GM23338 (cell line): ENCODE results near the gene SLC22A4. TPM values are rescaled to one million over a fixed set of nuclear protein-coding genes. Genes with fewer than 3 reads are reported as not detected.
A peak's percentile ranks its signal among the peaks of the same experiment; 100 is the strongest.

Source experiments
- ATAC-seq: fragments of 200-7000 bp; cut with Tn5 transposase; 3 replicates; pipeline ENCODE4 v1.9.1; 2020
- DNase-seq: peaks from one replicate; pipeline ENCODE4 v3.0.0-alpha.2; 2015; ENCODE audit warnings: low spot score
- H2AFZ ChIP-seq: fragments of 200-600 bp; sonication (generic); 2 replicates; pipeline ENCODE4 v1.8.0; 2016; ENCODE audit warnings: antibody characterized with exemption, mild to moderate bottlenecking, moderate library complexity
- H3F3A ChIP-seq: fragments of 200-600 bp; sonication (generic); replicated peaks from 2 replicates; pipeline ENCODE4 v1.8.0; 2017; ENCODE audit warnings: antibody characterized with exemption, mixed run types, low read depth
- H3K27ac ChIP-seq: fragments of 200-600 bp; sonication (generic); 2 replicates; pipeline ENCODE4 v1.6.1; 2016; ENCODE audit warnings: low read depth
- H3K27me3 ChIP-seq: fragments of 200-600 bp; sonication (generic); 2 replicates; pipeline ENCODE4 v1.8.0; 2016; ENCODE audit warnings: mild to moderate bottlenecking, mixed run types, moderate library complexity; ENCODE audit not compliant: insufficient read depth
- H3K36me3 ChIP-seq: fragments of 200-600 bp; sonication (generic); 2 replicates; pipeline ENCODE4 v1.8.0; 2016; ENCODE audit warnings: mild to moderate bottlenecking; ENCODE audit not compliant: insufficient read depth
- H3K4me1 ChIP-seq: fragments of 200-600 bp; sonication (generic); 2 replicates; pipeline ENCODE4 v1.8.0; 2016; ENCODE audit warnings: mild to moderate bottlenecking, moderate library complexity; ENCODE audit not compliant: insufficient read depth
- H3K4me2 ChIP-seq: fragments of 200-600 bp; sonication (generic); 2 replicates; pipeline ENCODE4 v1.7.1; 2017; ENCODE audit warnings: mixed run types
- H3K4me3 ChIP-seq: fragments of 200-600 bp; sonication (generic); 2 replicates; pipeline ENCODE4 v1.6.1; 2016; ENCODE audit warnings: mixed run types
- H3K79me2 ChIP-seq: fragments of 200-600 bp; sonication (generic); replicated peaks from 2 replicates; pipeline ENCODE4 v1.8.0; 2017; ENCODE audit warnings: mild to moderate bottlenecking; ENCODE audit not compliant: insufficient read depth
- H3K9me2 ChIP-seq: fragments of 200-600 bp; sonication (generic); 2 replicates; pipeline ENCODE4 v1.8.0; 2017; ENCODE audit not compliant: insufficient read depth
- H4K20me1 ChIP-seq: fragments of 200-600 bp; sonication (generic); replicated peaks from 2 replicates; pipeline ENCODE4 v1.8.0; 2017; ENCODE audit warnings: mild to moderate bottlenecking; ENCODE audit not compliant: insufficient read depth
- H3K27ac Mint-ChIP-seq: 2 replicates; pipeline ENCODE4 v1.8.0; 2020; ENCODE audit warnings: inconsistent platforms, mild to moderate bottlenecking, moderate library complexity, mixed read lengths
- H3K27me3 Mint-ChIP-seq: 3 replicates; pipeline ENCODE4 v1.8.0; 2022; ENCODE audit warnings: low read depth, mild to moderate bottlenecking, moderate library complexity, mixed read lengths, inconsistent platforms; ENCODE audit not compliant: insufficient read depth, poor library complexity
- H3K36me3 Mint-ChIP-seq: 3 replicates; pipeline ENCODE4 v1.8.0; 2021; ENCODE audit warnings: low read depth, mild to moderate bottlenecking, inconsistent platforms, moderate library complexity, mixed read lengths
- H3K4me1 Mint-ChIP-seq: 3 replicates; pipeline ENCODE4 v1.8.0; 2020; ENCODE audit warnings: mild to moderate bottlenecking, inconsistent platforms, mixed read lengths
- H3K4me3 Mint-ChIP-seq: 3 replicates; pipeline ENCODE4 v1.8.0; 2021; ENCODE audit warnings: moderate library complexity, mild to moderate bottlenecking, inconsistent platforms, mixed read lengths
- H3K9me3 Mint-ChIP-seq: 3 replicates; pipeline ENCODE4 v1.8.0; 2020; ENCODE audit warnings: moderate library complexity, mild to moderate bottlenecking, inconsistent platforms, mixed read lengths
- CREB1 ChIP-seq: fragments of 250-450 bp; sonication (Bioruptor Pico); IDR thresholded peaks from 2 replicates; pipeline ENCODE4 v1.5.0; 2020; ENCODE audit warnings: low read depth, mild to moderate bottlenecking, moderate library complexity
- EZH2 ChIP-seq: fragments of 200-600 bp; sonication (generic); IDR thresholded peaks from one replicate; pipeline ENCODE4 v1.8.0; 2017; ENCODE audit warnings: antibody characterized with exemption, mild to moderate bottlenecking, low read depth; ENCODE audit not compliant: unreplicated experiment
- EZH2phosphoT487 ChIP-seq: fragments of 200-600 bp; sonication (generic); IDR thresholded peaks from one replicate; pipeline ENCODE4 v1.8.1; 2018; ENCODE audit warnings: antibody characterized with exemption; ENCODE audit not compliant: unreplicated experiment
- JUNB ChIP-seq: IDR thresholded peaks from one replicate; pipeline ENCODE4 v1.6.1; 2016; ENCODE audit warnings: antibody characterized with exemption; ENCODE audit not compliant: unreplicated experiment
- NANOG ChIP-seq: IDR thresholded peaks from 2 replicates; pipeline ENCODE4 v1.6.1; 2016; ENCODE audit warnings: antibody characterized with exemption, borderline replicate concordance
- STAT1 ChIP-seq: IDR thresholded peaks from one replicate; pipeline ENCODE4 v1.6.1; 2016; ENCODE audit warnings: antibody characterized with exemption; ENCODE audit not compliant: unreplicated experiment
- ZNF114 ChIP-seq: fragments of 250-450 bp; sonication (Bioruptor Pico); IDR thresholded peaks from 2 replicates; pipeline ENCODE4 v1.5.0; 2020; ENCODE audit warnings: mild to moderate bottlenecking, moderate library complexity
- ZNF331 ChIP-seq: fragments of 250-450 bp; sonication (Bioruptor Pico); IDR thresholded peaks from 2 replicates; pipeline ENCODE4 v1.5.0; 2020; ENCODE audit warnings: low read depth, mild to moderate bottlenecking, moderate library complexity
- polyA plus RNA-seq: library from polyadenylated mRNA; unstranded; fragments of >200 nt; fragmentation: Nextera tagmentation; extraction: Ambion mirVana; gene quantifications from 2 replicates; pipeline ENCODE4 v1.2.1, GENCODE V29; 2016
- total RNA-seq: library from RNA; depleted of rRNA; stranded (reverse); fragments of >200 nt; shearing (Covaris generic); gene quantifications from 2 replicates; pipeline ENCODE4 v1.2.3, GENCODE V29; 2014
- TF ChIP-seq, protein P1 (sequence below): IDR thresholded peaks from 2 replicates; pipeline ENCODE4 v1.6.1; 2016; ENCODE audit warnings: antibody characterized with exemption
- TF ChIP-seq, protein P2 (sequence below), 2 experiments: fragments of 200-600 bp in 1 of 2; sonication (generic) in 1 of 2; conservative IDR thresholded peaks; 2 replicates each; pipeline versions ENCODE4 v1.5.1 to v1.6.1; 2016 to 2017; ENCODE audit warnings: antibody characterized with exemption in 2 of 2, low read depth in 2 of 2, mild to moderate bottlenecking in 2 of 2, moderate library complexity in 1 of 2
- TF ChIP-seq, protein P3 (sequence below): IDR thresholded peaks from one replicate; pipeline ENCODE4 v1.6.1; 2018; ENCODE audit warnings: antibody characterized with exemption; ENCODE audit not compliant: unreplicated experiment

The SLC22A4 gene
- total and polyA plus RNA-seq, 2 experiments from 2014 or later: 0.28 to 0.40 TPM

GRCh38 chr5:132321109-132321721, 27.0 kb downstream of the SLC22A4 start (continued):
- TF ChIP-seq NANOG (no peak), CREB1 (no peak), EZH2phosphoT487 (no peak), EZH2 (no peak), JUNB (no peak), STAT1 (no peak), ZNF114 (CRISPR knock-in tag) (no peak)
- TF ChIP-seq, protein P1, sequence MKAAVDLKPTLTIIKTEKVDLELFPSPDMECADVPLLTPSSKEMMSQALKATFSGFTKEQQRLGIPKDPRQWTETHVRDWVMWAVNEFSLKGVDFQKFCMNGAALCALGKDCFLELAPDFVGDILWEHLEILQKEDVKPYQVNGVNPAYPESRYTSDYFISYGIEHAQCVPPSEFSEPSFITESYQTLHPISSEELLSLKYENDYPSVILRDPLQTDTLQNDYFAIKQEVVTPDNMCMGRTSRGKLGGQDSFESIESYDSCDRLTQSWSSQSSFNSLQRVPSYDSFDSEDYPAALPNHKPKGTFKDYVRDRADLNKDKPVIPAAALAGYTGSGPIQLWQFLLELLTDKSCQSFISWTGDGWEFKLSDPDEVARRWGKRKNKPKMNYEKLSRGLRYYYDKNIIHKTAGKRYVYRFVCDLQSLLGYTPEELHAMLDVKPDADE: no peak
- TF ChIP-seq, protein P2, sequence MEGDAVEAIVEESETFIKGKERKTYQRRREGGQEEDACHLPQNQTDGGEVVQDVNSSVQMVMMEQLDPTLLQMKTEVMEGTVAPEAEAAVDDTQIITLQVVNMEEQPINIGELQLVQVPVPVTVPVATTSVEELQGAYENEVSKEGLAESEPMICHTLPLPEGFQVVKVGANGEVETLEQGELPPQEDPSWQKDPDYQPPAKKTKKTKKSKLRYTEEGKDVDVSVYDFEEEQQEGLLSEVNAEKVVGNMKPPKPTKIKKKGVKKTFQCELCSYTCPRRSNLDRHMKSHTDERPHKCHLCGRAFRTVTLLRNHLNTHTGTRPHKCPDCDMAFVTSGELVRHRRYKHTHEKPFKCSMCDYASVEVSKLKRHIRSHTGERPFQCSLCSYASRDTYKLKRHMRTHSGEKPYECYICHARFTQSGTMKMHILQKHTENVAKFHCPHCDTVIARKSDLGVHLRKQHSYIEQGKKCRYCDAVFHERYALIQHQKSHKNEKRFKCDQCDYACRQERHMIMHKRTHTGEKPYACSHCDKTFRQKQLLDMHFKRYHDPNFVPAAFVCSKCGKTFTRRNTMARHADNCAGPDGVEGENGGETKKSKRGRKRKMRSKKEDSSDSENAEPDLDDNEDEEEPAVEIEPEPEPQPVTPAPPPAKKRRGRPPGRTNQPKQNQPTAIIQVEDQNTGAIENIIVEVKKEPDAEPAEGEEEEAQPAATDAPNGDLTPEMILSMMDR (conservative IDR thresholded peaks at IDR 0.05; ENCODE audit: low read depth in 2 of 2): no peak

- Mint-ChIP-seq H3K27me3 (peaks cover 2% of the 10 kb centered on the region), H3K4me1 (peaks cover 22% of the 10 kb centered on the region), H3K36me3 (no peaks in the 10 kb centered on the region), H3K9me3 (no peaks in the 10 kb centered on the region), H3K4me3 (peak overlapping the region; percentile 44; the same call in 2 of the 3 replicates), H3K27ac (peak overlapping the region; percentile 92)
- Histone ChIP-seq H2AFZ (no peak overlapping the region; the same call in 1 of the 2 replicates), H3K4me1 (peaks cover 15% of the 10 kb centered on the region), H3K4me3 (no peak overlapping the region), H4K20me1 (no peaks in the 10 kb centered on the region), H3K27ac (peak overlapping the region; percentile 81), H3F3A (no peaks in the 10 kb centered on the region), H3K27me3 (no peaks in the 10 kb centered on the region), H3K9me2 (no peaks in the 10 kb centered on the region), H3K4me2 (peak overlapping the region; percentile 5; the same call in 1 of the 2 replicates), H3K36me3 (no peaks in the 10 kb centered on the region), H3K79me2 (no peaks in the 10 kb centered on the region)
- ATAC-seq (peak; percentile 89), DNase-seq (peak; percentile 87)
- no peak for TF ChIP-seq ZNF331
- TF ChIP-seq, protein P2 (conservative IDR thresholded peaks at IDR 0.05; ENCODE audit: low read depth in 2 of 2): no peak
- TF ChIP-seq, protein P3, sequence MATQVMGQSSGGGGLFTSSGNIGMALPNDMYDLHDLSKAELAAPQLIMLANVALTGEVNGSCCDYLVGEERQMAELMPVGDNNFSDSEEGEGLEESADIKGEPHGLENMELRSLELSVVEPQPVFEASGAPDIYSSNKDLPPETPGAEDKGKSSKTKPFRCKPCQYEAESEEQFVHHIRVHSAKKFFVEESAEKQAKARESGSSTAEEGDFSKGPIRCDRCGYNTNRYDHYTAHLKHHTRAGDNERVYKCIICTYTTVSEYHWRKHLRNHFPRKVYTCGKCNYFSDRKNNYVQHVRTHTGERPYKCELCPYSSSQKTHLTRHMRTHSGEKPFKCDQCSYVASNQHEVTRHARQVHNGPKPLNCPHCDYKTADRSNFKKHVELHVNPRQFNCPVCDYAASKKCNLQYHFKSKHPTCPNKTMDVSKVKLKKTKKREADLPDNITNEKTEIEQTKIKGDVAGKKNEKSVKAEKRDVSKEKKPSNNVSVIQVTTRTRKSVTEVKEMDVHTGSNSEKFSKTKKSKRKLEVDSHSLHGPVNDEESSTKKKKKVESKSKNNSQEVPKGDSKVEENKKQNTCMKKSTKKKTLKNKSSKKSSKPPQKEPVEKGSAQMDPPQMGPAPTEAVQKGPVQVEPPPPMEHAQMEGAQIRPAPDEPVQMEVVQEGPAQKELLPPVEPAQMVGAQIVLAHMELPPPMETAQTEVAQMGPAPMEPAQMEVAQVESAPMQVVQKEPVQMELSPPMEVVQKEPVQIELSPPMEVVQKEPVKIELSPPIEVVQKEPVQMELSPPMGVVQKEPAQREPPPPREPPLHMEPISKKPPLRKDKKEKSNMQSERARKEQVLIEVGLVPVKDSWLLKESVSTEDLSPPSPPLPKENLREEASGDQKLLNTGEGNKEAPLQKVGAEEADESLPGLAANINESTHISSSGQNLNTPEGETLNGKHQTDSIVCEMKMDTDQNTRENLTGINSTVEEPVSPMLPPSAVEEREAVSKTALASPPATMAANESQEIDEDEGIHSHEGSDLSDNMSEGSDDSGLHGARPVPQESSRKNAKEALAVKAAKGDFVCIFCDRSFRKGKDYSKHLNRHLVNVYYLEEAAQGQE: no peak
These were observed 28.1 kb downstream of the SLC22A4 start for GRCh38 chr5:132322266-132322665.
